Muscle of leg (tissue), 11 donors: ENCODE results near the gene PHLDB1. TPM values are rescaled to one million over a fixed set of nuclear protein-coding genes. Genes with fewer than 3 reads are reported as not detected.

Experiments used
- DNase-seq: peaks from one replicate; pipeline ENCODE4 v3.0.0; 2013
- H3K27ac ChIP-seq: one replicate; pipeline ENCODE4 v1.5.1; 2013; ENCODE audit warnings: mild to moderate bottlenecking, low read length, control low read depth
- H3K27me3 ChIP-seq: one replicate; pipeline ENCODE4 v1.6.1; 2013; ENCODE audit warnings: low read length; ENCODE audit not compliant: control insufficient read depth, insufficient read depth
- H3K36me3 ChIP-seq: one replicate; pipeline ENCODE4 v1.6.1; 2013; ENCODE audit warnings: low read length; ENCODE audit not compliant: control insufficient read depth, insufficient read depth
- H3K4me1 ChIP-seq: one replicate; pipeline ENCODE4 v1.6.1; 2013; ENCODE audit warnings: low read length; ENCODE audit not compliant: control insufficient read depth, insufficient read depth
- H3K4me3 ChIP-seq: one replicate; pipeline ENCODE4 v1.5.1; 2013; ENCODE audit warnings: low read length, control low read depth
- H3K9me3 ChIP-seq: replicated peaks from 2 replicates; pipeline ENCODE4 v1.6.1; 2013; ENCODE audit warnings: low read depth, low read length; ENCODE audit not compliant: control insufficient read depth
- WGBS: methylation state at CpG from one replicate; pipeline ENCODE4 v1.1.5; 2013; ENCODE audit warnings: missing lambda C conversion rate; ENCODE audit not compliant: insufficient coverage; 5-methylcytosine and 5-hydroxymethylcytosine counted together
- polyA plus RNA-seq, 8 donors: library from polyadenylated mRNA; unstranded; fragments of 120-200 nt; gene quantifications; one replicate each; pipeline versions ENCODE4 v1.2.1 to v1.2.3, GENCODE V29; 2013; ENCODE audit warnings: inconsistent platforms in 1 of 8, low replicate concordance in 1 of 8; ENCODE audit not compliant: insufficient read length in 8 of 8, insufficient read depth in 1 of 8
- total RNA-seq: library from RNA; stranded (reverse); fragments of 120-200 nt; gene quantifications from one replicate; pipeline ENCODE4 v1.2.4, GENCODE V29; 2013

PHLDB1 gene
- total and polyA plus RNA-seq, 9 donors = 52.5 to 125 (median 94.5) TPM

DNA sequence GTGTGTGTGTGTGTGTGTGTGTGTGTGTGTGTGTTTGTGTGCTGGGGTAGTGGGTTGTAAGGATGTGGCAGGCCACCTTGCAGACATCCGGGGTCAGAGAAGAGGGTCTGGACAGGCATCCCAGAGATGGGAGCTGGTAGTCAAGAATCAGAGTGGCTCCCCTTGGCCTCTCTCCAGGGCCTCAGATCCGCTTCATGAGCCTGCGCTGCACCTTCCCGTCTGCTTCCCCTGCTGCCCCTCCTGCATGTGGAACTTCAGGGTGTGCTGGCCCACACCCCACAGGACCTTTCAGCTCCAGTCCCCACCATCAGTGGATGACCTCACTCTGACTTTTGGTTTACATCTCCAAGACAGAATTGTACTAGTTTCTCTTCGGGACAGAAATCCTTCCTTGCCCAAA is 40.9 kb downstream of the PHLDB1 start:
- Histone ChIP-seq H3K4me1 (peaks cover 2% of the 10 kb centered on the region), H3K4me3 (no peak overlapping the region), H3K27me3 (no peaks in the 10 kb centered on the region), H3K27ac (no peak overlapping the region), H3K9me3 (no peaks in the 10 kb centered on the region), H3K36me3 (peaks cover 89% of the 10 kb centered on the region)
- 64% methylated on average over 3 of the region's 5 CpGs for WGBS
- DNase-seq = no peak

DNA sequence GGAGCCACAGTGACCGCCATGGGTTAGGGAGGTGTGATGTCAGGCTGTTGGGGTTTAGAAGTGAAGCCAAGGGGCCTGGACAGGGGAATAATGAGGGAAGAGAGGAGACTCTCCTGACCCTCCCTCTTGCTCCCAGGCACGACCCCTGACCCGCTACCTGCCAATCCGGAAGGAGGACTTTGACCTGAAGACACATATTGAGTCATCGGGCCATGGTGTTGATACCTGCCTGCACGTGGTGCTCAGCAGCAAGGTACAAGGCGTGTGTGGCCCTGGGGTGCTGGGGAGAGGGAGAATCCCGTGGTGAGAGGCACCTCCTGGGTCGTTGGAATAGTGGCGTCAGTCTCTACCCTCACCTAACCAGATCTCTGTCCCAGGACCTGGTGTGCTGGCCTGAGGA is 42.5 kb downstream of the PHLDB1 start:
- no peaks in the 10 kb centered on the region for H3K9me3 ChIP-seq
- no peak for DNase-seq
- no peak overlapping the region for H3K27ac ChIP-seq
- no peaks in the 10 kb centered on the region for H3K27me3 ChIP-seq
- H3K4me1 ChIP-seq = no peaks in the 10 kb centered on the region
- peaks cover 79% of the 10 kb centered on the region for H3K36me3 ChIP-seq
- 89% methylated on average over 5 of the region's 10 CpGs for WGBS
- no peak overlapping the region for H3K4me3 ChIP-seq

DNA sequence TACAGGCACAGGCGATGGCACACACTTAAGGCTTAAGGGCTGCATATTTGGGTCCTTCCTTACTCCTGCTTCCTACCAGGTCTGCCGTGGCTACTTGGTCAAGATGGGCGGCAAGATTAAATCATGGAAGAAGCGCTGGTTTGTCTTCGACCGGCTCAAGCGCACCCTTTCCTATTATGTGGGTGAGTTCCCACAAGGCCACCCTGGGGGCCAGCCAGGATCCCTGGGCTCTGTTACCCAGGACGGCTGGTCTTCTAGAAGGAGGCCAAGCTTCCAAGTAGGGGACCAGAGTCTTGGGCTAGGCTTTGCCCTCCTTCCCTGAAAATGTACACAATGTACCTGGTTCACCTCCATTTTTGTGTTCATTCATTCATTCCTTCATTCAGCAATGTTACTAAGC is 43.0 kb downstream of the PHLDB1 start:
- no peak for DNase-seq
- Histone ChIP-seq H3K27me3 (no peaks in the 10 kb centered on the region), H3K36me3 (peaks cover 77% of the 10 kb centered on the region), H3K4me3 (no peak overlapping the region), H3K27ac (no peak overlapping the region), H3K9me3 (no peaks in the 10 kb centered on the region), H3K4me1 (no peaks in the 10 kb centered on the region)
- 90% methylated on average over 1 of the region's 8 CpGs for WGBS

DNA sequence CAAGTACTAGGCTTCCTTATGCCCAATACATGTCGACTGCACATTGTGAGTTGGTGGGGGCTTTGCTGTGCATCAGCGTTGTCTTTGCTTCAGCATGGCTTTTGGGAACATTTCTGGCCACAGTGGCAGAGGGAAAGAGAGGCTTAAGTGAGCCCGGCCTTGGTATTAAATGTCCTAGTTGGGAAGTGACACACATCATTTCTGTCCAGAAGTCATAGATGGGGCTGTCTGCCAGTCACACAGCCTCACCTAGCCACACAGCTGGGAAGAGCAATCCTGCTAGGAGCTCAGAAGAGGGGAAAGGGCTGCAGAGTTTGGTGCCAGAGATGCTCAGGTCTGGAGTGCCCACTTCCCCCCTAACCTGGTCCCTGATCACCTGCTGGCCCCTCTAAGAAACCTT is 44.4 kb downstream of the PHLDB1 start:
- H3K4me3 ChIP-seq = no peak overlapping the region

GRCh38 chr11:118652681-118653181 is 45.3 kb downstream of the PHLDB1 start:
- H3K27me3 ChIP-seq = no peaks in the 10 kb centered on the region
- H3K4me3 ChIP-seq = no peak overlapping the region
- WGBS = 50% methylated on average over 4 of the region's 4 CpGs
- no peaks in the 10 kb centered on the region for H3K4me1 ChIP-seq
- peaks cover 83% of the 10 kb centered on the region for H3K36me3 ChIP-seq
- H3K9me3 ChIP-seq = no peaks in the 10 kb centered on the region
- DNase-seq = no peak
- no peak overlapping the region for H3K27ac ChIP-seq

More for the DNA sequence above, 44.4 kb downstream of the PHLDB1 start:
- DNase-seq = no peak
- Histone ChIP-seq H3K27me3 (no peaks in the 10 kb centered on the region), H3K36me3 (peaks cover 81% of the 10 kb centered on the region), H3K9me3 (no peaks in the 10 kb centered on the region), H3K27ac (no peak overlapping the region), H3K4me1 (no peaks in the 10 kb centered on the region)
- no CpG with 5 or more reads among the region's 3 CpGs for WGBS

DNA sequence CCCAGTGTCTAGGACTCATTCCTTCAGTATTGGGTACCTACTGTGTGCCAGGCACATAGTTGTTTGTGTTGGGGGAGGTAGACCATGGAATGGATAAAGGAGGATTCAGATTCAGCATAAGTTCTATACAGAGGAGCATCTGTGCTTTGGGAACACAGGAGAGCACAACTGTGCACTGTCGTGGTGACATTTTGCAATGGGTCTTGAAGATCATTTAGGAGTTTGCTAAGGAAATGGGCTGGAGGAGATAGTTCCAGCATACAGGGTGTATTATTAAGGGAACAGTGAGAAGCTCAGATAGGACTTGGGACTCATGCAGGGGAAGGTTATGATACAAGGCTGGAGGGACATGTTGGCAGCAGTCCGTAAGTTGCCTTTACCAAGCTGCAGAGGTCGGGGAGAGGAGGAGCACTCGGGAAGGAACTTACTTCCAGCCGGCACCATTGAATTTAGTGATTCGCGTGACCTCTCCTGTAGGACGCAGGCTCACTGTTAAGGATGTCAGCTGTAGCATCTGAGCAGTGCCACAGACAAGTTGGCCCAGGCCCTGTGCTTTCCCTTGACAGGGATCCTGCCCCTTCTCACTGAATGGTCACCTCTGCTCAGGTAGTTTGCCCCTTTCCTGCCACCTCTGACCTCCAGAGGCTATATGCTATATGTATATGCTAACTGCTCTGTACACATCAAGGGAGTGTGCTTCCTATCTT is 46.4 kb downstream of the PHLDB1 start:
- no peaks in the 10 kb centered on the region for H3K4me1 ChIP-seq
- H3K36me3 ChIP-seq = peaks cover 78% of the 10 kb centered on the region
- H3K9me3 ChIP-seq = no peaks in the 10 kb centered on the region
- H3K27ac ChIP-seq = no peak overlapping the region
- no peaks in the 10 kb centered on the region for H3K27me3 ChIP-seq
- WGBS = 67% methylated on average over 8 of the region's 8 CpGs
- H3K4me3 ChIP-seq = no peak overlapping the region
- DNase-seq = no peak

DNA sequence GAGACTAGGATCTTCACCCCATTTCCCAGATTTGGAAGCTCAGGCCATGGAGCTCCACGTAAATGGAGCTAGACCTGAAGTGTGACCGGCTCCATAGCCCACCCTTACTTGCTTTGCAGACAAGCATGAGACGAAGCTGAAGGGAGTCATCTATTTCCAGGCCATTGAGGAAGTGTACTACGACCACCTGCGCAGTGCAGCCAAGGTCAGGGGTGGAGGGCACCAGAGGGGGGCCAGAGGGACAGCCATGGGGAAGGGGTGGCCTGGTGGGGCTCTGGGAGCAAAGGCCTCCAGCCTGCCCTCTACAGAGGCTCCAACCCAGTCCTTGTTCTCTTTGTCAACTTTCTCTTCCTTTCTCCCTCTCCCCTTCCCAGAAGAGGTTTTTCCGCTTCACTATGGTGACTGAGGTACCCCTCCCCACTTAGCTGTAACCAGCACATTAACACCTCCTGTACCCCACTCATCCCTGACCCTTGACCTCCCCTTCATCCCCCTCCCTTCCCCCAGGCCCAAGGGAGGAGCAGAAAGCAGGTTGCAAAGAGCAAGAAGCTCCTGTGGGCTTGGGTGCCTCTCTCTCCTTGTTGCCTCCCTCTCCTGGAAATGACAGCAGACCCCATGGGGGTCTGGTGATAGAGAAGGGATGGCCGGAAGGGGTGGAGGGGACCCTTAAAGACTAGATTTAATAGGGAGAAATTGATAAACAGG is 48.2 kb downstream of the PHLDB1 start:
- Histone ChIP-seq H3K27me3 (no peaks in the 10 kb centered on the region), H3K4me3 (no peak overlapping the region), H3K9me3 (no peaks in the 10 kb centered on the region), H3K27ac (no peak overlapping the region), H3K36me3 (peaks cover 60% of the 10 kb centered on the region), H3K4me1 (peaks cover 16% of the 10 kb centered on the region)
- 83% methylated on average over 4 of the region's 7 CpGs for WGBS
- no peak for DNase-seq

DNA sequence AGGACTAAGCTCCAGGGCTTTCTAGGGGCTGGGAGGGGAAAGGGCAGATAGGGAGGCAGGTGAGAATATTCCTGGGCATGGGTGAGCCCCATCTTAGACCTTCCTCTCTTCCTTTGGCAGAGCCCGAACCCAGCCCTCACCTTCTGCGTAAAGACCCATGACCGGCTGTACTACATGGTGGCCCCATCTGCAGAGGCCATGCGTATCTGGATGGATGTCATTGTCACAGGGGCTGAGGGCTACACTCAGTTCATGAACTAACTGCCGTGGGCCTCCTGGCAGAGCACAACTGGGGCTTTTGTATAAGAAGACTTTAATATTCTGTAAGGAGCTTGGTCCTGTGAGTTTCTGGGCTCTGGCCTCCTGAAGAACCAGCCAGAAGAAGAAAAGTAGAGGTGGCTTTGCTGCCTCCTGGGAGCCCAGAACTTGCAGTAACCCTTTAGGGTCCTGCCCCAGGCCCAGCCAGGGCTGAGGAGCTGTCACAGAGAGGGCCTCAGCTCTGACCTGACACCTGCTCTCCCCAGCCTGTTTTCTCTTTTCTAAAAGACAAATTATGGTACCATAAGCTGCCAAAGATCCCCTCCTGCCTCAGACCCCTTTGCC is 49.2 kb downstream of the PHLDB1 start:
- Histone ChIP-seq H3K4me1 (peaks cover 17% of the 10 kb centered on the region), H3K27me3 (no peaks in the 10 kb centered on the region), H3K9me3 (no peaks in the 10 kb centered on the region), H3K27ac (no peak overlapping the region), H3K4me3 (no peak overlapping the region), H3K36me3 (peaks cover 54% of the 10 kb centered on the region)
- no peak for DNase-seq
- WGBS = 70% methylated on average over 5 of the region's 5 CpGs

GRCh38 chr11:118657238-118657637 is 49.8 kb downstream of the PHLDB1 start:
- H3K27me3 ChIP-seq = no peaks in the 10 kb centered on the region
- no peaks in the 10 kb centered on the region for H3K9me3 ChIP-seq
- no peak for DNase-seq
- H3K36me3 ChIP-seq = peaks cover 48% of the 10 kb centered on the region
- no peak overlapping the region for H3K27ac ChIP-seq
- peaks cover 18% of the 10 kb centered on the region for H3K4me1 ChIP-seq
- WGBS = 75% methylated on average over 1 of the region's 2 CpGs
- H3K4me3 ChIP-seq = no peak overlapping the region

DNA sequence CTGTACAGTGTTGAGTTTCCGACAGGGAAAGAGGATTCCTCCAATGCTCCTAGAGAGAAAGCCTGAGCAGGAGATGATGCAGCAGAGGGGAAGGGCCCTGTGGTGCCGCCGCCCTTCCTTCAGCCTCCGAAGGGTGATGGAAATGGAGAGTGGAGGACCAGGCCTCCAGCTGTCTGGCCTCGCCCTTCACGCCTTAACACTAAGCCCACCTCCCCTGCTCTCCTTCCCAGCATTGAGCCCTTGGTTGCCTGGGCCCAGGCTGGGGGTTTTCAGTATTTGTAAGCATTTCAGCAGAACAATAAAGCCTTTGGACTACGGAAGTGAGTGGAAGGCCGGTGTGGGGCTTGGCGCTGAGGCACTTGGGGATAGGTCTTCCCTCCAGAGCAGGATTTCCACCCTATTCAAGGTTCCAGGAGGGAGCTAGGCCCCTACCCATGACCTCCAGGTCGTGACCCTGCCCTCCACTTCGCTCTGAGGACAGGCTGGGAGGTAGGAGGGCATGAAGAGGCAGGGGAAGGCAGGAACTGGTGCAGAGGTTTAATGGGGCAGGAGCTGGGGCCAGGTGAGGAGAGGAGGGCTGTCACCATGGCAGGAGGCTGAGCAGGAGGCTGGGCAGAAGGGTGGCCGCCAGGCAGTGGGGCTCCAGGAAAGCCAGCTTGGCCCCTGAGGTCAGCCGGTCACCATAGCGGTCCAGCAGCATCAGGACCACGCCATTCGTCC is 50.5 kb downstream of the PHLDB1 start:
- H3K4me1 ChIP-seq = peaks cover 23% of the 10 kb centered on the region
- H3K9me3 ChIP-seq = no peaks in the 10 kb centered on the region
- WGBS = 72% methylated on average over 7 of the region's 16 CpGs
- H3K27ac ChIP-seq = peak overlapping the region; percentile 13
- H3K4me3 ChIP-seq = no peak overlapping the region
- peaks cover 42% of the 10 kb centered on the region for H3K36me3 ChIP-seq
- no peaks in the 10 kb centered on the region for H3K27me3 ChIP-seq
- no peak for DNase-seq
